ENCODE data around the gene FAM13A.
"Not testable (repeated sequence)": the region's sequence is repeated elsewhere in the genome, so short reads cannot be mapped to it uniquely, and the experiment has no call there.

DNA sequence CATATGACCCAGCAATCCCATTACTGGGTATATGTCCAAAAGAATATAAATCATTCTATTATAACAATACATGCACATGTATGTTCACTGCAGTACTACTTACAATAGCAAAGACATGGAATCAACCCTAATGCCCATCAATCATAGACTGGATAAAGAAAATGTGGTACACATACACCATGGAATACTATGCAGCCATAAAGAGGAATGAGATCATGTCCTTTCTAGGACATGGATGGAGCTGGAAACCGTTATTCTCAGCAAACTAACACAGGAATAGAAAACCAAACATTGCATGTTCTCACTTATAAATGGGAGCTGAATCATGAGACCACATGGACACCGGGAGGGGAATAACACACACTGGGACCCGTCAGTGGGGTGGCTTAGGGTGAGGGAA lies 152.7 kb downstream of the FAM13A start:
- not testable (repeated sequence) for TF ChIP-seq POLR2A, POLR2AphosphoS5 (IDR thresholded peaks at IDR 0.05)
- TF ChIP-seq, protein P1, sequence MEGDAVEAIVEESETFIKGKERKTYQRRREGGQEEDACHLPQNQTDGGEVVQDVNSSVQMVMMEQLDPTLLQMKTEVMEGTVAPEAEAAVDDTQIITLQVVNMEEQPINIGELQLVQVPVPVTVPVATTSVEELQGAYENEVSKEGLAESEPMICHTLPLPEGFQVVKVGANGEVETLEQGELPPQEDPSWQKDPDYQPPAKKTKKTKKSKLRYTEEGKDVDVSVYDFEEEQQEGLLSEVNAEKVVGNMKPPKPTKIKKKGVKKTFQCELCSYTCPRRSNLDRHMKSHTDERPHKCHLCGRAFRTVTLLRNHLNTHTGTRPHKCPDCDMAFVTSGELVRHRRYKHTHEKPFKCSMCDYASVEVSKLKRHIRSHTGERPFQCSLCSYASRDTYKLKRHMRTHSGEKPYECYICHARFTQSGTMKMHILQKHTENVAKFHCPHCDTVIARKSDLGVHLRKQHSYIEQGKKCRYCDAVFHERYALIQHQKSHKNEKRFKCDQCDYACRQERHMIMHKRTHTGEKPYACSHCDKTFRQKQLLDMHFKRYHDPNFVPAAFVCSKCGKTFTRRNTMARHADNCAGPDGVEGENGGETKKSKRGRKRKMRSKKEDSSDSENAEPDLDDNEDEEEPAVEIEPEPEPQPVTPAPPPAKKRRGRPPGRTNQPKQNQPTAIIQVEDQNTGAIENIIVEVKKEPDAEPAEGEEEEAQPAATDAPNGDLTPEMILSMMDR (IDR thresholded peaks at IDR 0.05) = not testable (repeated sequence)

All from prostate gland (tissue), 2 donors.